IMR-90 (cell line): Measurements from ENCODE around the gene HK3. TPM values are rescaled to one million over a fixed set of nuclear protein-coding genes. Genes with fewer than 3 reads are reported as not detected.

Experiments used
- ATAC-seq: fragments of 200-7000 bp; cut with Tn5 transposase; 2 replicates; pipeline ENCODE4 v1.9.1; 2020; ENCODE audit warnings: low read depth, mild to moderate bottlenecking, moderate library complexity
- BruUV-seq: library from RNA; stranded (reverse); fragments of 400-500 nt; replicated peaks from 2 replicates; lab custom pipeline; 2021; lab: Mats Ljungman, UMichigan
- CTCF ChIA-PET: fragments of 300-600 bp; formaldehyde crosslinking; extraction: SDS; loops from one replicate; lab custom pipeline; 2021; ENCODE audit warnings: antibody characterized with exemption; lab: Yijun Ruan, JAX
- POLR2A ChIA-PET: fragments of 300-600 bp; sonication (Branson Sonifier 250); formaldehyde crosslinking; loops from one replicate; lab custom pipeline; 2022; ENCODE audit warnings: antibody characterized with exemption; ENCODE audit not compliant: unreplicated experiment; lab: Charles Lee
- DNase-seq: peaks from one replicate; pipeline ENCODE4 v3.0.0; 2013
- H2AFZ ChIP-seq: replicated peaks from 2 replicates; pipeline ENCODE3; 2013; ENCODE audit warnings: low read length, mild to moderate bottlenecking; ENCODE audit not compliant: poor library complexity
- H2AK5ac ChIP-seq: 2 replicates; pipeline ENCODE4 v1.6.1; 2013; ENCODE audit warnings: low read depth, low read length, inconsistent platforms
- H2AK9ac ChIP-seq: replicated peaks from 2 replicates; pipeline ENCODE3; 2013; ENCODE audit warnings: mild to moderate bottlenecking, low read depth, low read length, moderate library complexity; ENCODE audit not compliant: poor library complexity
- H2BK120ac ChIP-seq: 2 replicates; pipeline ENCODE4 v1.6.1; 2013; ENCODE audit warnings: low read depth, low read length, inconsistent platforms
- H2BK15ac ChIP-seq: 3 replicates; pipeline ENCODE4 v1.6.1; 2013; ENCODE audit warnings: low read depth, low read length, inconsistent platforms
- H2BK20ac ChIP-seq: 2 replicates; pipeline ENCODE4 v1.6.1; 2013; ENCODE audit warnings: low read depth, mild to moderate bottlenecking, inconsistent platforms, low read length, moderate library complexity
- H2BK5ac ChIP-seq: 2 replicates; pipeline ENCODE4 v1.6.1; 2013; ENCODE audit warnings: mild to moderate bottlenecking, low read depth, low read length, inconsistent platforms; ENCODE audit not compliant: poor library complexity, severe bottlenecking
- H3K14ac ChIP-seq: replicated peaks from 2 replicates; pipeline ENCODE4 v1.6.1; 2013; ENCODE audit warnings: low read depth, low read length, inconsistent platforms
- H3K18ac ChIP-seq: 2 replicates; pipeline ENCODE4 v1.6.1; 2013; ENCODE audit warnings: low read depth, low read length, control low read depth
- H3K23ac ChIP-seq: 2 replicates; pipeline ENCODE4 v1.6.1; 2013; ENCODE audit warnings: low read depth, low read length, inconsistent platforms
- H3K27ac ChIP-seq: 2 replicates; pipeline ENCODE4 v1.5.1; 2013; ENCODE audit warnings: mild to moderate bottlenecking, control low read depth, low read length; ENCODE audit not compliant: insufficient read depth
- H3K27me3 ChIP-seq: 2 replicates; pipeline ENCODE4 v1.6.1; 2013; ENCODE audit warnings: low read length; ENCODE audit not compliant: control insufficient read depth, insufficient read depth
- H3K36me3 ChIP-seq: 2 replicates; pipeline ENCODE4 v1.6.1; 2013; ENCODE audit warnings: low read length, mixed read lengths; ENCODE audit not compliant: control insufficient read depth, insufficient read depth
- H3K4ac ChIP-seq: 2 replicates; pipeline ENCODE4 v1.6.1; 2013; ENCODE audit warnings: low read depth, low read length, inconsistent platforms
- H3K4me1 ChIP-seq: 2 replicates; pipeline ENCODE4 v1.6.1; 2013; ENCODE audit warnings: low read length, mixed read lengths; ENCODE audit not compliant: control insufficient read depth, insufficient read depth
- H3K4me2 ChIP-seq: 2 replicates; pipeline ENCODE4 v1.6.1; 2013; ENCODE audit warnings: low read depth, mild to moderate bottlenecking, control low read depth, low read length, moderate library complexity
- H3K4me3 ChIP-seq: 2 replicates; pipeline ENCODE4 v1.5.1; 2013; ENCODE audit warnings: low read depth, mild to moderate bottlenecking, control low read depth, low read length, moderate library complexity; ENCODE audit not compliant: insufficient read depth
- H3K56ac ChIP-seq: 2 replicates; pipeline ENCODE4 v1.6.1; 2013; ENCODE audit warnings: low read length, inconsistent platforms; ENCODE audit not compliant: insufficient read depth; ENCODE audit errors: extremely low read depth
- H3K79me1 ChIP-seq, 2 experiments: 2 replicates each; pipeline ENCODE4 v1.6.1; 2013; ENCODE audit warnings: low read length in 2 of 2, inconsistent platforms in 1 of 2, low read depth in 1 of 2
- H3K9ac ChIP-seq: 2 replicates; pipeline ENCODE4 v1.6.1; 2013; ENCODE audit warnings: low read depth, low read length, control low read depth
- H3K9me1 ChIP-seq: 2 replicates; pipeline ENCODE4 v1.6.1; 2013; ENCODE audit warnings: low read length, inconsistent platforms; ENCODE audit not compliant: insufficient read depth
- H3K9me3 ChIP-seq: 2 replicates; pipeline ENCODE4 v1.6.1; 2013; ENCODE audit warnings: low read length; ENCODE audit not compliant: control insufficient read depth, insufficient read depth
- H4K20me1 ChIP-seq: 2 replicates; pipeline ENCODE4 v1.6.1; 2013; ENCODE audit warnings: low read length, inconsistent platforms; ENCODE audit not compliant: insufficient read depth
- H4K5ac ChIP-seq: 2 replicates; pipeline ENCODE4 v1.6.1; 2013; ENCODE audit warnings: mild to moderate bottlenecking, low read depth, low read length, control low read depth
- H4K8ac ChIP-seq, 2 experiments: 2 replicates each; pipeline ENCODE4 v1.6.1; 2013; ENCODE audit warnings: low read depth in 2 of 2, low read length in 2 of 2, control low read depth in 1 of 2, inconsistent platforms in 1 of 2
- H4K91ac ChIP-seq: 2 replicates; pipeline ENCODE4 v1.6.1; 2013; ENCODE audit warnings: low read depth, low read length, inconsistent platforms; ENCODE audit not compliant: insufficient read depth
- BHLHE40 ChIP-seq: fragments of 150-350 bp; IDR thresholded peaks from 2 replicates; pipeline ENCODE4 v1.6.1; 2016; ENCODE audit warnings: mild to moderate bottlenecking, low read depth, low read length
- CEBPB ChIP-seq: IDR thresholded peaks from 2 replicates; pipeline ENCODE4 v1.6.1; 2012; ENCODE audit warnings: low read depth, low read length, improper control_type of control experiment
- CHD1 ChIP-seq: IDR thresholded peaks from 2 replicates; pipeline ENCODE4 v1.6.1; 2012; ENCODE audit warnings: low read depth, low read length, improper control_type of control experiment
- CTCF ChIP-seq: conservative IDR thresholded peaks from 2 replicates; pipeline ENCODE4 v1.5.1; 2012; ENCODE audit warnings: mild to moderate bottlenecking, low read depth, low read length, improper control_type of control experiment
- MAFK ChIP-seq: IDR thresholded peaks from 2 replicates; pipeline ENCODE4 v1.6.1; 2012; ENCODE audit warnings: low read depth, low read length, improper control_type of control experiment
- MAZ ChIP-seq: IDR thresholded peaks from 2 replicates; pipeline ENCODE4 v1.6.1; 2012; ENCODE audit warnings: low read depth, mild to moderate bottlenecking, low read length, improper control_type of control experiment, moderate library complexity, borderline replicate concordance
- MXI1 ChIP-seq: IDR thresholded peaks from 2 replicates; pipeline ENCODE4 v1.6.1; 2012; ENCODE audit warnings: low read depth, mild to moderate bottlenecking, low read length, moderate library complexity, borderline replicate concordance
- NFE2L2 ChIP-seq: fragments of 150-350 bp; IDR thresholded peaks from 2 replicates; pipeline ENCODE4 v1.6.1; 2016; ENCODE audit warnings: low read depth, mild to moderate bottlenecking, low read length
- RAD21 ChIP-seq: IDR thresholded peaks from 2 replicates; pipeline ENCODE4 v1.6.1; 2012; ENCODE audit warnings: low read length, improper control_type of control experiment
- RCOR1 ChIP-seq: IDR thresholded peaks from 2 replicates; pipeline ENCODE4 v1.6.1; 2012; ENCODE audit warnings: mild to moderate bottlenecking, low read length, improper control_type of control experiment; ENCODE audit not compliant: insufficient replicate concordance
- SMC3 ChIP-seq: fragments of 150-350 bp; IDR thresholded peaks from 2 replicates; pipeline ENCODE4 v1.6.1; 2016; ENCODE audit warnings: low read depth, mild to moderate bottlenecking, antibody characterized with exemption, low read length, moderate library complexity
- WGBS, 2 experiments: methylation state at CpG; one replicate each; pipeline versions ENCODE4 v1.1.5 to v1.1.7; 2013; ENCODE audit warnings: missing lambda C conversion rate in 2 of 2; ENCODE audit not compliant: insufficient read length in 1 of 2; ENCODE audit errors: extremely low coverage in 2 of 2; 5-methylcytosine and 5-hydroxymethylcytosine counted together
- dilution Hi-C: fragments of 300-500 bp; cut with HindIII; formaldehyde crosslinking; loops from one replicate; pipeline ENCODE4 v1.14.3; 2018; ENCODE audit warnings: low sequenced_read_pairs; ENCODE audit not compliant: unreplicated experiment
- in situ Hi-C: fragments of 300-500 bp; cut with MboI; formaldehyde crosslinking; loops from 3 replicates; pipeline ENCODE4 v1.14.3; 2019; ENCODE audit warnings: low sequenced_read_pairs, inconsistent platforms, mixed read lengths
- intact Hi-C: fragments of 100-400 bp; cut with micrococcal nuclease; formaldehyde crosslinking; loops from 2 replicates; pipeline ENCODE4 v1.10.0; 2022
- polyA plus RNA-seq, 3 experiments: library from polyadenylated mRNA; depleted of rRNA; stranded (reverse); fragments of >200 nt; gene quantifications; 2 replicates each; pipeline ENCODE4 v1.2.3, GENCODE V29; 2012; ENCODE audit warnings: low replicate concordance in 1 of 3
- total RNA-seq: library from RNA; depleted of rRNA; stranded (reverse); fragments of >200 nt; gene quantifications from 2 replicates; pipeline ENCODE4 v1.2.3, GENCODE V29; 2012

HK3 gene
- total and polyA plus RNA-seq, 2 of the 4 experiments (the other 2 are of a cell fraction) = not detected

GRCh38 chr5:176837707-176838115, 61.4 kb downstream of the HK3 start:
- no peaks in the 10 kb centered on the region for H3K36me3 ChIP-seq
- no peak overlapping the region for H3K18ac ChIP-seq
- H2AFZ ChIP-seq = no peak overlapping the region
- H3K79me1 ChIP-seq = no peaks in the 10 kb centered on the region
- H3K23ac ChIP-seq = no peak overlapping the region
- 0 out of 2 replicates have a peak, but pooled peaks cover 8% of the 10 kb centered on the region for H4K20me1 ChIP-seq
- no peak overlapping the region for H4K8ac ChIP-seq
- H3K9me3 ChIP-seq = no peaks in the 10 kb centered on the region
- H3K27ac ChIP-seq = no peak overlapping the region
- POLR2A ChIA-PET = no interaction called here
- no peaks in the 10 kb centered on the region for H3K4me1 ChIP-seq
- 4% methylated on average over 5 of the region's 16 CpGs; no CpG with 5 or more reads in 1 of the 2 experiments for WGBS, 2 experiments
- TF ChIP-seq MAFK (no peak), MAZ (peak; percentile 68; the same call in 1 of the 2 replicates), NFE2L2 (no peak), CTCF (0 out of 2 replicates have a peak, but pooled peaks have one; percentile 0), CHD1 (no peak), RCOR1 (peak; percentile 100), BHLHE40 (peak; percentile 65; the same call in 1 of the 2 replicates), RAD21 (no peak), MXI1 (peak; percentile 100), CEBPB (0 out of 2 replicates have a peak, but pooled peaks have one; percentile 22), SMC3 (peak; percentile 21; the same call in 1 of the 2 replicates)
- no peak overlapping the region for H4K91ac ChIP-seq
- peaks cover 10% of the 10 kb centered on the region; the same call in 1 of the 2 replicates for H3K27me3 ChIP-seq
- H2BK120ac ChIP-seq = no peak overlapping the region
- no peak overlapping the region for H3K4me3 ChIP-seq
- H2BK20ac ChIP-seq = no peak overlapping the region
- H3K9me1 ChIP-seq = no peaks in the 10 kb centered on the region
- dilution Hi-C loops = no loop called here
- H2AK5ac ChIP-seq = no peak overlapping the region
- no peak overlapping the region for H3K56ac ChIP-seq
- no peak overlapping the region for H3K9ac ChIP-seq
- no peak overlapping the region for H2BK15ac ChIP-seq
- no TSS peak for BruUV-seq
- H3K4ac ChIP-seq = no peak overlapping the region
- H2AK9ac ChIP-seq = no peak overlapping the region
- no peak overlapping the region for H4K5ac ChIP-seq
- in situ Hi-C loops = no loop called here
- ATAC-seq = peak; percentile 100
- no peak overlapping the region for H3K4me2 ChIP-seq
- no peak overlapping the region for H3K14ac ChIP-seq
- peak; percentile 83 for DNase-seq
- CTCF ChIA-PET = no interaction called here
- intact Hi-C loops = no loop called here
- H2BK5ac ChIP-seq = no peak overlapping the region
